Nephron (organoid): ENCODE measurements around the gene GALNT14.
A peak's percentile ranks its signal among the peaks of the same experiment; 100 is the strongest.

ENCODE experiments used
- H3K27ac Mint-ChIP-seq, 3 experiments: 2 replicates each; pipeline ENCODE4 v1.8.0; 2020; ENCODE audit warnings: mixed read lengths in 3 of 3, mild to moderate bottlenecking in 2 of 3, moderate library complexity in 1 of 3
- H3K27me3 Mint-ChIP-seq: 2 replicates; pipeline ENCODE4 v1.8.0; 2021; ENCODE audit warnings: low read depth, mild to moderate bottlenecking, moderate library complexity, mixed read lengths
- H3K36me3 Mint-ChIP-seq: 2 replicates; pipeline ENCODE4 v1.8.0; 2020; ENCODE audit warnings: low read depth, mixed read lengths
- H3K4me1 Mint-ChIP-seq: 2 replicates; pipeline ENCODE4 v1.8.0; 2020; ENCODE audit warnings: mixed read lengths
- H3K4me3 Mint-ChIP-seq, 3 experiments: 2 replicates each; pipeline ENCODE4 v1.8.0; 2020; ENCODE audit warnings: mild to moderate bottlenecking in 3 of 3, mixed read lengths in 3 of 3, moderate library complexity in 2 of 3
- H3K9me3 Mint-ChIP-seq: 2 replicates; pipeline ENCODE4 v1.8.0; 2020; ENCODE audit warnings: mixed read lengths
- TF ChIP-seq, protein P1 (sequence below), 3 experiments: fragments of 200-600 bp; sonication (generic); IDR thresholded peaks; one replicate each; pipeline ENCODE4 v1.5.0; 2021; ENCODE audit warnings: antibody characterized with exemption in 3 of 3; ENCODE audit not compliant: unreplicated experiment in 3 of 3

The GALNT14 gene

DNA sequence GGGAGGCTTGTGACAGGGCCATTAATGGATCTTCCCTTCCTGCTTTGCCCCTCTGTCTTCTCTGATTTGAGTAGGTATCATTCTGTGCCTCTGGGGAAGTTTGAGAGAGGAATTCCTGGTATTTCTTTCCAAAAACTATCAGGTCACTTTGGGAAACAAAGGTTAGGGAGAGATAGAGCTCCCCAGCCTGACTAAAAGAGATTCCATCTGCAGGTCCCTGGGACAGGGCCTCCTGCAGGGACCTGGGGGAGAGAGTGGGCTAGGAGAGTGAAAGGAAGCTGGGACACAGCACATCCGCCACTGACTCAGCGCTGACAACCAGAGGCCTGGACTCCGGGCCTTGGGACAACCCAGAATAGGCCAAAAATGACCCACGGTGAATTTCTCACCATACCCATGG lies 6.4 kb downstream of the GALNT14 start:
- no peak overlapping the region for H3K4me3 Mint-ChIP-seq
- TF ChIP-seq, protein P1, sequence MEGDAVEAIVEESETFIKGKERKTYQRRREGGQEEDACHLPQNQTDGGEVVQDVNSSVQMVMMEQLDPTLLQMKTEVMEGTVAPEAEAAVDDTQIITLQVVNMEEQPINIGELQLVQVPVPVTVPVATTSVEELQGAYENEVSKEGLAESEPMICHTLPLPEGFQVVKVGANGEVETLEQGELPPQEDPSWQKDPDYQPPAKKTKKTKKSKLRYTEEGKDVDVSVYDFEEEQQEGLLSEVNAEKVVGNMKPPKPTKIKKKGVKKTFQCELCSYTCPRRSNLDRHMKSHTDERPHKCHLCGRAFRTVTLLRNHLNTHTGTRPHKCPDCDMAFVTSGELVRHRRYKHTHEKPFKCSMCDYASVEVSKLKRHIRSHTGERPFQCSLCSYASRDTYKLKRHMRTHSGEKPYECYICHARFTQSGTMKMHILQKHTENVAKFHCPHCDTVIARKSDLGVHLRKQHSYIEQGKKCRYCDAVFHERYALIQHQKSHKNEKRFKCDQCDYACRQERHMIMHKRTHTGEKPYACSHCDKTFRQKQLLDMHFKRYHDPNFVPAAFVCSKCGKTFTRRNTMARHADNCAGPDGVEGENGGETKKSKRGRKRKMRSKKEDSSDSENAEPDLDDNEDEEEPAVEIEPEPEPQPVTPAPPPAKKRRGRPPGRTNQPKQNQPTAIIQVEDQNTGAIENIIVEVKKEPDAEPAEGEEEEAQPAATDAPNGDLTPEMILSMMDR (IDR thresholded peaks at IDR 0.05; ENCODE audit: unreplicated experiment in 3 of 3) = no peak
- H3K9me3 Mint-ChIP-seq = peaks cover 2% of the 10 kb centered on the region
- H3K27me3 Mint-ChIP-seq = peaks cover 58% of the 10 kb centered on the region
- no peak overlapping the region for H3K27ac Mint-ChIP-seq
- H3K4me1 Mint-ChIP-seq = peaks cover 17% of the 10 kb centered on the region
- no peaks in the 10 kb centered on the region for H3K36me3 Mint-ChIP-seq

DNA sequence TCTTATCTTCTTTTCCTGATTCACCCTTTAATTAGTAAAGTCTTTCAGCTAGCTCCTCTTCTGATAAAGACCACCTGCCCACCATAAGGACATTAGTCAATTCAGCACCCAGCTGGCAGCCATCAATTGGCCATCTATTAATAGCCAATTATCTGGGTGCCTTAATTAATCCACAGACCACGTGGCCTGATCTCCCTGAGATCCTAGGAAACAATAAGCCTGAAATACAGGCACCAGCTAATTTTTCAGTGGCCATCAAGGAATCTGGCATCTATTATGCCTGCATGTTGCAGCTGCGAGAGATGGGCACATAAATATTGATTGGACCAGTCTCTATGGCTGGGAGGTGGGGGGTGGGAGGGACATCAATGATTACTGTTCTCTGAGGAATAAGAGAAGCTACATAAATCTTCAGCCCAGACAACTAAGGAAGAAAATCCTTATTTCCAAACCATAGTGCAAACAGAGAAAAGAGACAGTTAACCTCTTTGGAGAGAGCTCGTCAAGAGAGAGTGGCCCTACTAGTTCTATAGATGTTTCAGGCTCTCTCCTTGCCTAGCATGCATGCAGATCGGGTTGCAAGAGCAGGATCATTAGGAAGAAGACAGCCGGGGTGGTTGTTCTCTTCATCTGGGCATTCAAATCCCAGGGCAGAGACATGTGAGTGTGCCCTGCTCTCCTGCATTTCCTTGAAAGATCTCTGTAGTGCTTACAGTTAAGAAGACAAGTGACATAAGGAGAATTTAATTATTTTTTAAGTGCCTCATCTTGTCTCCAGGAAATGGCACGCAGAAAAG lies 8.7 kb downstream of the GALNT14 start:
- TF ChIP-seq, protein P1 (IDR thresholded peaks at IDR 0.05; ENCODE audit: unreplicated experiment in 3 of 3) = no peak
- Mint-ChIP-seq H3K36me3 (no peaks in the 10 kb centered on the region), H3K4me1 (peaks cover 5% of the 10 kb centered on the region), H3K27me3 (peaks cover 43% of the 10 kb centered on the region), H3K9me3 (no peaks in the 10 kb centered on the region), H3K27ac (peak overlapping the region in 1 of 3 experiments; percentile 74), H3K4me3 (no peak overlapping the region)

DNA sequence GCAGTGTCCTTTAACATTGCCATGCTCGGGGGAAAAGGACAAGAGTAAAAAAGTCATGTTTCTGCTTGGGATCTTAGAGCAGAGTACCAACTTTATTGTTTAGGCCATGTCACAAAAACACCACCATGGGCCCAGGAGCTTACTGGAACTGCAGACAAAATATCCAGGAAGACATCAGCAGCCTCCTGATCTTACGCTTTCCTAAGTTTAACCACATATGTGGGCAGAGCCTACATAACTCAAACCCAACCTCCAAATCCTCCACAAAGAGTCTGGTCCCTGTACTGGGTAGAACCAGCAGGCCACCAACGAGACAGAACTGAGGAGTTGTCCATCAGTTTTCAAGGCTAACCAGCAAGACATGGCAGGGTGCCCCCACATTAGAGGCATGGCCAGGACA lies 10.3 kb downstream of the GALNT14 start:
- Mint-ChIP-seq H3K9me3 (no peaks in the 10 kb centered on the region), H3K4me1 (peaks cover 5% of the 10 kb centered on the region), H3K4me3 (no peak overlapping the region), H3K27me3 (peaks cover 27% of the 10 kb centered on the region), H3K27ac (no peak overlapping the region), H3K36me3 (no peaks in the 10 kb centered on the region)
- TF ChIP-seq, protein P1 (IDR thresholded peaks at IDR 0.05; ENCODE audit: unreplicated experiment in 3 of 3) = no peak

DNA sequence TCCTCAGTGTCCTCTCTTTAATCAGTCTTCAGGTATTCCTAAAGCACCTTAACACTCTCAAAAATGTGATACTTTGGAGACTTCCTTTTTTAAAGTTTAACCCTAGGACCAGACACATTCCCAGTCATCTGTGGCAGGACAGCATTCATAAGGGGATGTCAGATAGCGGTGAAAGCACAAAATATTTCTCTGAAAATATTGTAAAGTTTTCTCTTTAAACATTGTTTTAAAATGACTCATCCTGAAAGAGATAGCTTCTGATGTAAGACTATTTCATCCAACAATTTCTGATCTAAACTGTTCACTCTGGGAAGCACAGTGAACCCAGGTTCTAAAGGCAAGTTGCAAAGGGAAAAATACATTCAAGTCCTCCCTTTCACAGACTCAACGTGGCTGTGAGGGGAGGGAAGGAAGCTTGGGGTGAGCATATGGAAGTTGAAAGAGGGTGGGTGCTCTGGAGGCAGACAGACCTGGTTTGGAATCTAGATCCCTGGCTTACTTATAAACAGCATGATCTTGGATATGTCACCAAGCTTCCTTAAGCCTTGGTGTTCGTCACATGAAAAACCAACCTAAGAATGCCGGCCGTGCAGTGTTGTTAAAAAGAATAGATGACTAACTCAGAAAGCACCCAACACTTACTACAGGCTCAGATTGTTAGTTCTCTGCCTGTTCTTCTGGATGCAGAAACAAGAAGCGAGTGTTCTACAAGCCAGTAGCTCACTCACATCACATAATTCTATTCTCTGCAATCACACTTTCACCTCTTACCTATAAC lies 12.1 kb downstream of the GALNT14 start:
- H3K27ac Mint-ChIP-seq = peak overlapping the region; percentile 14 to 59 (median 52)
- H3K27me3 Mint-ChIP-seq = peaks cover 18% of the 10 kb centered on the region

DNA sequence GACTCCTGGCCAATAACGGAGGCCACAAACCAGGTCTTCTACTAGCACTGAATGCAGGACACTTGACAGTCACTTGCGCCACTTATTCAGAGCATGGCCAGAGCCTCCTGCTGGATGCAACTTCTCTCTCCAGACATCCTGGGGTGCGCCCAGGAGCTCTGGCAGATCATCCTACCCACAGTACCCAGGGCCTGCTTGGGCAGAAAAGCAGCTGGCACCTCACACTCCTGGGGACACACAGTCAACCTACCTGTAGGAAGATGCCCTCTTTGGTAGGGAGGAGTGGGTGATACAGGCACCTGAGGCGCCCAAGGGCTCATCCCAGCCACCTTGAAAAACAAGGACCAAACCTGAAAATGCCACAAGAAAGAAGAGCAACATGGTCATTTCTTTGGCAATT lies 13.3 kb downstream of the GALNT14 start:
- peak overlapping the region in 2 of 3 experiments; percentile 14 to 52 for H3K27ac Mint-ChIP-seq
- H3K36me3 Mint-ChIP-seq = no peaks in the 10 kb centered on the region
- H3K9me3 Mint-ChIP-seq = no peaks in the 10 kb centered on the region
- TF ChIP-seq, protein P1 (IDR thresholded peaks at IDR 0.05; ENCODE audit: unreplicated experiment in 3 of 3) = no peak
- H3K27me3 Mint-ChIP-seq = peaks cover 14% of the 10 kb centered on the region
- H3K4me1 Mint-ChIP-seq = peaks cover 5% of the 10 kb centered on the region
- no peak overlapping the region for H3K4me3 Mint-ChIP-seq

More for the DNA sequence above, 12.1 kb downstream of the GALNT14 start:
- TF ChIP-seq, protein P1 (IDR thresholded peaks at IDR 0.05; ENCODE audit: unreplicated experiment in 3 of 3) = no peak
- H3K4me3 Mint-ChIP-seq = no peak overlapping the region
- no peaks in the 10 kb centered on the region for H3K9me3 Mint-ChIP-seq
- no peaks in the 10 kb centered on the region for H3K36me3 Mint-ChIP-seq
- peaks cover 5% of the 10 kb centered on the region for H3K4me1 Mint-ChIP-seq
